HUES64 (cell line): ENCODE data around the gene FYN.
"Not testable (repeated sequence)": the region's sequence is repeated elsewhere in the genome, so short reads cannot be mapped to it uniquely, and the experiment has no call there.

ENCODE experiments used
- H3K27ac ChIP-seq: 2 replicates; pipeline ENCODE4 v1.7.0; 2013; ENCODE audit warnings: low read depth, low read length, inconsistent platforms
- H3K27me3 ChIP-seq: 2 replicates; pipeline ENCODE4 v1.6.1; 2013; ENCODE audit warnings: mild to moderate bottlenecking, low read length; ENCODE audit not compliant: insufficient read depth
- H3K36me3 ChIP-seq: 2 replicates; pipeline ENCODE4 v1.6.1; 2013; ENCODE audit warnings: mild to moderate bottlenecking, low read length; ENCODE audit not compliant: insufficient read depth
- H3K4me1 ChIP-seq: 2 replicates; pipeline ENCODE4 v1.6.1; 2013; ENCODE audit warnings: mild to moderate bottlenecking, low read length, moderate library complexity; ENCODE audit not compliant: insufficient read depth
- H3K4me3 ChIP-seq: 2 replicates; pipeline ENCODE4 v1.5.1; 2013; ENCODE audit warnings: mild to moderate bottlenecking, low read length, moderate library complexity
- H3K9ac ChIP-seq: 2 replicates; pipeline ENCODE4 v1.6.1; 2013; ENCODE audit warnings: mild to moderate bottlenecking, low read depth, low read length
- H3K9me3 ChIP-seq: 2 replicates; pipeline ENCODE4 v1.6.1; 2013; ENCODE audit warnings: low read depth, low read length; ENCODE audit not compliant: insufficient read depth
- WGBS: fragments of 150-250, 120-280 bp; methylation state at CpG from one replicate; pipeline ENCODE4 v1.1.7; 2013; ENCODE audit warnings: missing lambda C conversion rate; 5-methylcytosine and 5-hydroxymethylcytosine counted together

The FYN gene

GRCh38 chr6:111644893-111645430, 228.3 kb downstream of the FYN start:
- whole genome bisulfite sequencing, result 46% methylated on average over 4 of the region's 4 CpGs
- Histone ChIP-seq H3K4me1 (no peaks in the 10 kb centered on the region), H3K27ac (no peak overlapping the region), H3K27me3 (no peaks in the 10 kb centered on the region), H3K9ac (no peak overlapping the region), H3K9me3 (no peaks in the 10 kb centered on the region; the same call in 1 of the 2 replicates), H3K4me3 (no peak overlapping the region), H3K36me3 (no peaks in the 10 kb centered on the region)

GRCh38 chr6:111642463-111643158, 230.6 kb downstream of the FYN start:
- Histone ChIP-seq H3K4me3 (no peak overlapping the region), H3K27ac (no peak overlapping the region), H3K4me1 (no peaks in the 10 kb centered on the region), H3K27me3 (no peaks in the 10 kb centered on the region), H3K9me3 (no peaks in the 10 kb centered on the region), H3K9ac (no peak overlapping the region), H3K36me3 (no peaks in the 10 kb centered on the region)
- WGBS, result 52% methylated on average over 6 of the region's 7 CpGs

- H3K9me3 ChIP-seq, result no peaks in the 10 kb centered on the region
- no peak overlapping the region for H3K4me3 ChIP-seq
- H3K9ac ChIP-seq, result no peak overlapping the region
- H3K36me3 ChIP-seq, result no peaks in the 10 kb centered on the region
- no peak overlapping the region for H3K27ac ChIP-seq
- no peaks in the 10 kb centered on the region for H3K4me1 ChIP-seq
- H3K27me3 ChIP-seq, result no peaks in the 10 kb centered on the region
Observed at GRCh38 chr6:111639266-111639665, 234.0 kb downstream of the FYN start.

- H3K27me3 ChIP-seq, H3K9me3 ChIP-seq, H3K36me3 ChIP-seq, H3K27ac ChIP-seq, H3K9ac ChIP-seq, H3K4me3 ChIP-seq: not testable (repeated sequence)
- WGBS, result no CpG with 5 or more reads among the region's 1 CpG
- peaks cover 16% of the 10 kb centered on the region; the same call in 1 of the 2 replicates for H3K4me1 ChIP-seq
Observed at GRCh38 chr6:111634981-111635380, 238.3 kb downstream of the FYN start.

GRCh38 chr6:111633822-111634221, 239.4 kb downstream of the FYN start:
- H3K4me3 ChIP-seq, result no peak overlapping the region
- no peak overlapping the region for H3K27ac ChIP-seq
- H3K4me1 ChIP-seq, result peaks cover 16% of the 10 kb centered on the region; the same call in 1 of the 2 replicates
- no peaks in the 10 kb centered on the region for H3K36me3 ChIP-seq
- H3K9ac ChIP-seq, result no peak overlapping the region
- no CpG with 5 or more reads among the region's 1 CpG for WGBS
- H3K9me3 ChIP-seq, result no peaks in the 10 kb centered on the region
- H3K27me3 ChIP-seq, result no peaks in the 10 kb centered on the region

GRCh38 chr6:111632468-111633247, 240.6 kb downstream of the FYN start:
- 84% methylated on average over 4 of the region's 4 CpGs for WGBS
- no peaks in the 10 kb centered on the region for H3K27me3 ChIP-seq

GRCh38 chr6:111631903-111632460, 241.3 kb downstream of the FYN start:
- H3K4me3 ChIP-seq, result no peak overlapping the region
- H3K9ac ChIP-seq, result no peak overlapping the region
- peaks cover 16% of the 10 kb centered on the region; the same call in 1 of the 2 replicates for H3K4me1 ChIP-seq
- H3K36me3 ChIP-seq, result no peaks in the 10 kb centered on the region
- no peaks in the 10 kb centered on the region for H3K9me3 ChIP-seq
- no peaks in the 10 kb centered on the region for H3K27me3 ChIP-seq
- H3K27ac ChIP-seq, result no peak overlapping the region
- 48% methylated on average over 7 of the region's 8 CpGs for WGBS

More at GRCh38 chr6:111632468-111633247, 240.6 kb downstream of the FYN start:
- H3K4me3 ChIP-seq, result no peak overlapping the region
- H3K27ac ChIP-seq, result no peak overlapping the region
- H3K4me1 ChIP-seq, result peaks cover 16% of the 10 kb centered on the region; the same call in 1 of the 2 replicates
- H3K9ac ChIP-seq, result no peak overlapping the region
- no peaks in the 10 kb centered on the region for H3K36me3 ChIP-seq
- H3K9me3 ChIP-seq, result no peaks in the 10 kb centered on the region

- Histone ChIP-seq H3K36me3 (no peaks in the 10 kb centered on the region), H3K4me1 (peaks cover 22% of the 10 kb centered on the region; the same call in 1 of the 2 replicates), H3K9ac (no peak overlapping the region), H3K27ac (no peak overlapping the region), H3K4me3 (no peak overlapping the region), H3K9me3 (no peaks in the 10 kb centered on the region), H3K27me3 (no peaks in the 10 kb centered on the region)
- WGBS, result 70% methylated on average over 6 of the region's 6 CpGs
Observed at GRCh38 chr6:111631018-111631417, 242.2 kb downstream of the FYN start.

- no peaks in the 10 kb centered on the region for H3K9me3 ChIP-seq
- H3K9ac ChIP-seq, result no peak overlapping the region
Observed at GRCh38 chr6:111628142-111628850, 245.0 kb downstream of the FYN start.

GRCh38 chr6:111626441-111626840, 246.8 kb downstream of the FYN start:
- 88% methylated on average over 8 of the region's 8 CpGs for WGBS
- Histone ChIP-seq H3K27ac (no peak overlapping the region), H3K9ac (no peak overlapping the region), H3K9me3 (no peaks in the 10 kb centered on the region), H3K27me3 (no peaks in the 10 kb centered on the region), H3K4me3 (no peak overlapping the region), H3K36me3 (no peaks in the 10 kb centered on the region), H3K4me1 (peaks cover 22% of the 10 kb centered on the region; the same call in 1 of the 2 replicates)

More at GRCh38 chr6:111628142-111628850, 245.0 kb downstream of the FYN start:
- H3K27me3 ChIP-seq, result no peaks in the 10 kb centered on the region
- H3K4me1 ChIP-seq, result peaks cover 31% of the 10 kb centered on the region; the same call in 1 of the 2 replicates
- no peak overlapping the region for H3K27ac ChIP-seq
- 93% methylated on average over 6 of the region's 6 CpGs for WGBS
- H3K36me3 ChIP-seq, result no peaks in the 10 kb centered on the region
- H3K4me3 ChIP-seq, result no peak overlapping the region
